GM13976 (cell line): ENCODE data around the gene SLC66A1.

Source experiments
- DNase-seq: peaks from one replicate; pipeline ENCODE4 v3.0.0; 2012; ENCODE audit warnings: low spot score
- in situ Hi-C: fragments of 300-500 bp; cut with MboI; formaldehyde crosslinking; loops from one replicate; pipeline ENCODE4 v1.12.0; 2022; ENCODE audit warnings: low sequenced_read_pairs, mixed read lengths, inconsistent platforms; ENCODE audit not compliant: unreplicated experiment
- TF ChIP-seq, protein P1 (sequence below): IDR thresholded peaks from 2 replicates; pipeline ENCODE4 v1.5.1; 2012; ENCODE audit warnings: borderline replicate concordance, mild to moderate bottlenecking; ENCODE audit not compliant: insufficient read depth; ENCODE audit errors: extremely low read depth, missing control alignments, control extremely low read depth

SLC66A1 gene

DNA sequence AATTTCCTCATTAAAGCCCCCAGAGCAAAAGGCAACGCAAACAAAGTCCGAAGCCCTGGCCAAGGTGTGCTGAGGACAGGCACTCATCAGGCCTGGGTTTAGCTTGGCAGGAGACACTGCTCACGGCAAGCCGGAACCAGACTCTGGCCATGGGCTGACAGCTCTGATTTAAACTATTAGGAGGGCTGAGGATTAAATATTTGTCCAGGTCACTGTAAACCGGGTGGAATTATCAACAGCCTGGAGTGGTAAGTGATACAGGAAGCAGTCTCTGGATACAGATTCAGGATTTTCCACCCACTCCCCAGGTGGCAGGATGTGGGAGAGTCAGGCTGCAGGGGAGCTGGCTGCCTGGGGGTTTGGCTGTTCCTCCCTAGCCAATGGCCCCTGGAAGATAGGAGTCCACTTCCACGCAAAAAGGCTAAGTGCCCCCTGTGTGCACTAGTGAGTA is 42.4 kb downstream of the SLC66A1 start:
- in situ Hi-C loops: no loop called here
- DNase-seq: no peak

DNA sequence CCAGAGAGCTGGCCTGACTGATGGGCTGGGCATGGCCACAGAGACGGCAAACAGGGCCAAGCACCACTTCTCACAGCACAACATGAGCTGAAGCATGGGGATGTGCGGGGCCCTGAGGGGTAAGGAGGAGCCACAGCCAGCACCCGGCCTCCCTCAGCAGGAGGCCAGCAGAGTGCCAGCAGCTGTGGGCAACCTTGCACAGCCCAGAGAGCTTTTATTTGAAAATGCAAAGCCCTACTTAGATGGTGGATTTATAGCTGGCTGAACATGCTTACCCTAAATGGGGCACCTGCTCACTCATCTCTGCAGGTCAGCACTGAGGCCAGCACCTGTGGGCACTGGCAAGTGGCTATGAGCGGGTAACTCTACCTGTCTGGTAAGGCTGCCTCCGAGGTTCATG is 44.1 kb downstream of the SLC66A1 start:
- TF ChIP-seq, protein P1, sequence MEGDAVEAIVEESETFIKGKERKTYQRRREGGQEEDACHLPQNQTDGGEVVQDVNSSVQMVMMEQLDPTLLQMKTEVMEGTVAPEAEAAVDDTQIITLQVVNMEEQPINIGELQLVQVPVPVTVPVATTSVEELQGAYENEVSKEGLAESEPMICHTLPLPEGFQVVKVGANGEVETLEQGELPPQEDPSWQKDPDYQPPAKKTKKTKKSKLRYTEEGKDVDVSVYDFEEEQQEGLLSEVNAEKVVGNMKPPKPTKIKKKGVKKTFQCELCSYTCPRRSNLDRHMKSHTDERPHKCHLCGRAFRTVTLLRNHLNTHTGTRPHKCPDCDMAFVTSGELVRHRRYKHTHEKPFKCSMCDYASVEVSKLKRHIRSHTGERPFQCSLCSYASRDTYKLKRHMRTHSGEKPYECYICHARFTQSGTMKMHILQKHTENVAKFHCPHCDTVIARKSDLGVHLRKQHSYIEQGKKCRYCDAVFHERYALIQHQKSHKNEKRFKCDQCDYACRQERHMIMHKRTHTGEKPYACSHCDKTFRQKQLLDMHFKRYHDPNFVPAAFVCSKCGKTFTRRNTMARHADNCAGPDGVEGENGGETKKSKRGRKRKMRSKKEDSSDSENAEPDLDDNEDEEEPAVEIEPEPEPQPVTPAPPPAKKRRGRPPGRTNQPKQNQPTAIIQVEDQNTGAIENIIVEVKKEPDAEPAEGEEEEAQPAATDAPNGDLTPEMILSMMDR: no peak
- no peak for DNase-seq
- in situ Hi-C loops: no loop called here

More for the DNA sequence above, 42.4 kb downstream of the SLC66A1 start:
- TF ChIP-seq, protein P1: no peak

DNA sequence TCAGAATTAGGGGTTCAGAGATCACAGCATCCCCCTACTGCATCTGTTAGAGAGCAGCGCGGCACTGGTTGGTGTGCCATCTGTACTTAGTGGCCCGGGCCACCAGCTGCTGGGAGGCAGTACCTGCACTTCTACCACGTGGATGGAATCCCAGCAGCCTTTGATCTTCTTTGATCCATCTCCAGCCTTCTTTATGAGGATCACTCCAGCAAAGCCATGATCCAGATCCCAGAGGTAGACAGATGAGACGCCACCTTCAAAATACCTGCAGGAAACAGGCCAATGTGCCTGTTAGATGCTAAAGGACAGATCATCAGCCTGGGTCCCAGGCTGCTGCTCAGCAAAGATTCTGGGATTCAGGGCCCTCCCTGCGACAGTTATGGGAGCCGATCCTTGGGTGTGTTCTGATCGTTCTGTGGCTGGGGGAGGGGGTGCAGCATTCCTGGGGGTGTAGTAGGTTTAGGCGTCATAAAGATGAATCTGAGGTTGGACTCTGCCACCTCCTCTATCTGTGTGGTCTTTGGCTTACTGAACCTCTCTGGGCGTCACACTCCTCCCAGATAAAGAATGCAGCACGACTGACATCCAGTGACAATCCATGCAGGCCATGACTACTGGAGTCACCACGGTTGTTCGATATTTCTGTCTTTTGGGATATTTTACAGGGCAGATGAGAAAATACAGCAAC is 45.3 kb downstream of the SLC66A1 start:
- TF ChIP-seq, protein P1: no peak
- in situ Hi-C loops: no loop called here
- no peak for DNase-seq

DNA sequence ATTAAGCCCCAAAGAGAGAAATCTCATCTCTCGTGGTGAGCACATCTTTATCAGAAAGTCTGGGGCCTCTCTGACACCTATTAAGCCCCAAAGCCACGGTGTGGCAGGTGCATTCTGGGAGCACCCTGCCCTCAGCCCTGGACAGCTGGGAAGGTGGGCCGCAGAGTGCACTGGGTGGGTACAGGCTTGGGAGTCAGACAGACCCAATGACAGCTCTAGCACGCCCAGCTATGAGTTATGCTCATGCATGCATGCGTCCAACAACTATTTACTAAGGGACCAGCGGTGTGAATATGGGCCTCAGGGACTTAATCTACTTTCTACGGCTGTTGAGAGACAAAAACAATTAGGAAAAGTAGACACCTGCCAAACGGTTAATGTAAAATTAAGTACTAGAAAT is 46.6 kb downstream of the SLC66A1 start:
- in situ Hi-C loops: no loop called here
- TF ChIP-seq, protein P1: no peak

DNA sequence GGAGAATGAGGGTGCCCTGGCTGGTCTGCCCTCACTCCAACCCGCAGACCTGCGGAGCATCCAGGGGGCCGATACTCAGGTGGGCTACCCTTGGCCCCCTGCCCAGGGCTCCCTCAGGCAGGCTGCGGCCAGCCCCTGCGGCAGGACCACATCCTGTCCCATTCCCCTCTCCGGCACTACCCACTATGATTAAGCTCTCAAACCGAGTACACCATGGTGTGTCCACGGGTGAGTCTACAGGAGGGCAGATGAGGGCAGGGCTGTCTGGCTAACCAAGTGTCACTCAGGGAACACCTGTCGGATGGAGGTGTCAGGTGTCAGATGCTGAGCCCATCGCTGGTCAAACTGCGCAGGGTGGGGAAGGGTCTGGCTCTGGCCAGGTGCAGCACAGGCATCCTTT is 47.2 kb downstream of the SLC66A1 start:
- TF ChIP-seq, protein P1: no peak
- in situ Hi-C loops: no loop called here
- no peak for DNase-seq

More for the DNA sequence above, 46.6 kb downstream of the SLC66A1 start:
- DNase-seq: no peak

- TF ChIP-seq, protein P1: no peak
- DNase-seq: no peak
- in situ Hi-C loops: no loop called here
Measured at GRCh38 chr1:19360016-19360415, 47.9 kb downstream of the SLC66A1 start.
